ENCODE results near the gene POLR1B. TPM values are rescaled to one million over a fixed set of nuclear protein-coding genes. Genes with fewer than 3 reads are reported as not detected.
A peak's percentile ranks its signal among the peaks of the same experiment; 100 is the strongest.

The POLR1B gene
- total and polyA plus RNA-seq, 2 of the 13 experiments (the other 11 are each of a cell fraction or from before 2014, with no cell fraction given) = 18.3 to 46.0 TPM

GRCh38 chr2:112585873-112586464 lies 43.7 kb downstream of the POLR1B start (continued):
- TF ChIP-seq ZBTB10 (CRISPR knock-in tag; IDR thresholded peaks at IDR 0.05; ENCODE audit: borderline replicate concordance) = no peak
- TF ChIP-seq ZNF773 (CRISPR knock-in tag; IDR thresholded peaks at IDR 0.05; ENCODE audit: borderline replicate concordance) = no peak
- no peak for TF ChIP-seq HIVEP1 (CRISPR knock-in tag; IDR thresholded peaks at IDR 0.05)
- no peak for TF ChIP-seq ZNF678 (CRISPR knock-in tag; IDR thresholded peaks at IDR 0.05)
- TF ChIP-seq ZNF572 (CRISPR knock-in tag; IDR thresholded peaks at IDR 0.05) = no peak
- peak; percentile 6; the same call in 1 of the 2 replicates for TF ChIP-seq ZNF839 (CRISPR knock-in tag; IDR thresholded peaks at IDR 0.05; ENCODE audit: borderline replicate concordance)
- TF ChIP-seq ATF1 (CRISPR knock-in tag; IDR thresholded peaks at IDR 0.05) = no peak
- TF ChIP-seq GPBP1L1 (CRISPR knock-in tag; IDR thresholded peaks at IDR 0.05) = no peak
- TF ChIP-seq HNF4A (CRISPR knock-in tag; IDR thresholded peaks at IDR 0.05) = no peak
- no peak for TF ChIP-seq PCBP2 (optimal IDR thresholded peaks at IDR 0.05; ENCODE audit: low read depth, low read length, poor library complexity, severe bottlenecking)

Data from HepG2 (cell line).